SJSA1 (cell line): Measurements from ENCODE around the gene STK40. TPM values are rescaled to one million over a fixed set of nuclear protein-coding genes. Genes with fewer than 3 reads are reported as not detected.

Experiments used
- DNase-seq, 2 experiments: peaks; one replicate each; pipeline ENCODE4 v3.0.0-alpha.2; 2015 to 2020; ENCODE audit warnings: low spot score in 2 of 2, low read depth in 1 of 2
- H3K27ac ChIP-seq: fragments of 250-450 bp; sonication (Bioruptor Pico); 2 replicates; pipeline ENCODE4 v1.5.1; 2020; ENCODE audit warnings: mild to moderate bottlenecking, moderate library complexity
- H3K27me3 ChIP-seq: fragments of 250-450 bp; sonication (Bioruptor Pico); replicated peaks from 2 replicates; pipeline ENCODE4 v1.5.1; 2020; ENCODE audit warnings: mild to moderate bottlenecking, moderate library complexity
- H3K36me3 ChIP-seq: fragments of 250-450 bp; sonication (Bioruptor Pico); 2 replicates; pipeline ENCODE4 v1.5.1; 2020; ENCODE audit warnings: mild to moderate bottlenecking
- H3K4me1 ChIP-seq: fragments of 250-450 bp; sonication (Bioruptor Pico); replicated peaks from 2 replicates; pipeline ENCODE4 v1.6.1; 2021; ENCODE audit warnings: mild to moderate bottlenecking
- H3K4me3 ChIP-seq: fragments of 250-450 bp; sonication (Bioruptor Pico); 2 replicates; pipeline ENCODE4 v1.5.1; 2020; ENCODE audit warnings: mild to moderate bottlenecking
- H3K9me3 ChIP-seq: fragments of 250-450 bp; sonication (Bioruptor Pico); replicated peaks from 2 replicates; pipeline ENCODE4 v1.5.1; 2020; ENCODE audit warnings: mild to moderate bottlenecking
- total RNA-seq: library from RNA; depleted of rRNA; stranded (reverse); fragments of >200 nt; shearing (Covaris generic); gene quantifications from 2 replicates; pipeline ENCODE4 v1.2.3, GENCODE V29; 2014

STK40 gene
- total RNA-seq, 1 experiment from 2014 or later = 29.2 TPM

- Histone ChIP-seq H3K4me1 (peaks cover 47% of the 10 kb centered on the region), H3K27ac (peak overlapping the region; percentile 69)
- DNase-seq = peak in 1 of 2 experiments; percentile 56
These were observed 13.1 kb downstream of the STK40 start for GRCh38 chr1:36372617-36373016.

GRCh38 chr1:36369061-36369861 lies 16.5 kb downstream of the STK40 start:
- Histone ChIP-seq H3K9me3 (no peaks in the 10 kb centered on the region), H3K27ac (no peak overlapping the region), H3K4me1 (peaks cover 45% of the 10 kb centered on the region), H3K4me3 (no peak overlapping the region), H3K27me3 (no peaks in the 10 kb centered on the region), H3K36me3 (peaks cover 44% of the 10 kb centered on the region)
- DNase-seq = peak; percentile 75 to 82

More at GRCh38 chr1:36372617-36373016, 13.1 kb downstream of the STK40 start:
- H3K4me3 ChIP-seq = no peak overlapping the region
- H3K36me3 ChIP-seq = peaks cover 23% of the 10 kb centered on the region
- no peaks in the 10 kb centered on the region for H3K9me3 ChIP-seq
- H3K27me3 ChIP-seq = no peaks in the 10 kb centered on the region

GRCh38 chr1:36367798-36368197 lies 17.9 kb downstream of the STK40 start:
- Histone ChIP-seq H3K27ac (no peak overlapping the region), H3K4me1 (peaks cover 30% of the 10 kb centered on the region), H3K4me3 (no peak overlapping the region), H3K9me3 (no peaks in the 10 kb centered on the region), H3K27me3 (no peaks in the 10 kb centered on the region), H3K36me3 (peaks cover 47% of the 10 kb centered on the region)
- no peak for DNase-seq

GRCh38 chr1:36367066-36367465 lies 18.7 kb downstream of the STK40 start:
- no peak overlapping the region for H3K27ac ChIP-seq
- no peak overlapping the region for H3K4me3 ChIP-seq
- H3K27me3 ChIP-seq = no peaks in the 10 kb centered on the region
- DNase-seq = no peak
- peaks cover 50% of the 10 kb centered on the region for H3K36me3 ChIP-seq
- peaks cover 24% of the 10 kb centered on the region for H3K4me1 ChIP-seq
- H3K9me3 ChIP-seq = no peaks in the 10 kb centered on the region

GRCh38 chr1:36366091-36366661 lies 19.5 kb downstream of the STK40 start:
- Histone ChIP-seq H3K27ac (peak overlapping the region; percentile 4; the same call in 1 of the 2 replicates), H3K9me3 (no peaks in the 10 kb centered on the region), H3K4me1 (peaks cover 24% of the 10 kb centered on the region), H3K36me3 (peaks cover 54% of the 10 kb centered on the region), H3K4me3 (no peak overlapping the region), H3K27me3 (no peaks in the 10 kb centered on the region)
- DNase-seq = peak; percentile 28 to 60

GRCh38 chr1:36365381-36365780 lies 20.3 kb downstream of the STK40 start:
- H3K4me1 ChIP-seq = peaks cover 31% of the 10 kb centered on the region
- H3K27ac ChIP-seq = peak overlapping the region; percentile 4; the same call in 1 of the 2 replicates
- DNase-seq = no peak
- H3K9me3 ChIP-seq = no peaks in the 10 kb centered on the region
- H3K27me3 ChIP-seq = no peaks in the 10 kb centered on the region
- peaks cover 59% of the 10 kb centered on the region for H3K36me3 ChIP-seq
- no peak overlapping the region for H3K4me3 ChIP-seq

GRCh38 chr1:36359911-36360550 lies 25.7 kb downstream of the STK40 start:
- Histone ChIP-seq H3K27me3 (no peaks in the 10 kb centered on the region), H3K4me1 (peaks cover 16% of the 10 kb centered on the region), H3K4me3 (no peak overlapping the region), H3K27ac (peak overlapping the region; percentile 15; the same call in 1 of the 2 replicates), H3K36me3 (peaks cover 73% of the 10 kb centered on the region), H3K9me3 (no peaks in the 10 kb centered on the region)
- no peak for DNase-seq

- Histone ChIP-seq H3K36me3 (peaks cover 79% of the 10 kb centered on the region), H3K4me3 (no peak overlapping the region), H3K27me3 (no peaks in the 10 kb centered on the region), H3K4me1 (peaks cover 16% of the 10 kb centered on the region), H3K9me3 (no peaks in the 10 kb centered on the region), H3K27ac (no peak overlapping the region)
- no peak for DNase-seq
These were observed 26.3 kb downstream of the STK40 start for GRCh38 chr1:36359383-36359782.

- no peaks in the 10 kb centered on the region for H3K9me3 ChIP-seq
- H3K36me3 ChIP-seq = peaks cover 87% of the 10 kb centered on the region
These were observed 27.1 kb downstream of the STK40 start for GRCh38 chr1:36358514-36359084.

GRCh38 chr1:36355811-36356210 lies 29.9 kb downstream of the STK40 start:
- no peaks in the 10 kb centered on the region for H3K9me3 ChIP-seq
- no peak overlapping the region for H3K27ac ChIP-seq
- H3K4me1 ChIP-seq = peaks cover 38% of the 10 kb centered on the region
- H3K36me3 ChIP-seq = peaks cover 82% of the 10 kb centered on the region
- H3K4me3 ChIP-seq = no peak overlapping the region
- DNase-seq = no peak
- H3K27me3 ChIP-seq = no peaks in the 10 kb centered on the region

More at GRCh38 chr1:36358514-36359084, 27.1 kb downstream of the STK40 start:
- no peak overlapping the region for H3K27ac ChIP-seq
- no peaks in the 10 kb centered on the region for H3K27me3 ChIP-seq
- H3K4me3 ChIP-seq = no peak overlapping the region
- peaks cover 18% of the 10 kb centered on the region for H3K4me1 ChIP-seq
- no peak for DNase-seq

- Histone ChIP-seq H3K27me3 (no peaks in the 10 kb centered on the region), H3K9me3 (no peaks in the 10 kb centered on the region), H3K4me3 (no peak overlapping the region), H3K36me3 (peaks cover 78% of the 10 kb centered on the region), H3K27ac (no peak overlapping the region), H3K4me1 (peaks cover 43% of the 10 kb centered on the region)
- no peak for DNase-seq
These were observed 31.2 kb downstream of the STK40 start for GRCh38 chr1:36354486-36354885.

GRCh38 chr1:36352910-36353878 lies 32.5 kb downstream of the STK40 start:
- peaks cover 50% of the 10 kb centered on the region for H3K4me1 ChIP-seq
- peaks cover 77% of the 10 kb centered on the region for H3K36me3 ChIP-seq
- DNase-seq = peak; percentile 69 to 77
- H3K27ac ChIP-seq = peak overlapping the region; percentile 99
- H3K27me3 ChIP-seq = no peaks in the 10 kb centered on the region
- no peaks in the 10 kb centered on the region for H3K9me3 ChIP-seq
- H3K4me3 ChIP-seq = no peak overlapping the region
